LHCN-M2 (cell line): ENCODE data around the gene GLE1. TPM values are rescaled to one million over a fixed set of nuclear protein-coding genes. Genes with fewer than 3 reads are reported as not detected.
A peak's percentile ranks its signal among the peaks of the same experiment; 100 is the strongest.
"Not testable (repeated sequence)": the region's sequence is repeated elsewhere in the genome, so short reads cannot be mapped to it uniquely, and the experiment has no call there.

Experiments
- DNase-seq: peaks from one replicate; pipeline ENCODE4 v3.0.0-alpha.2; 2012; ENCODE audit warnings: low read depth
- total RNA-seq: library from RNA; depleted of rRNA; stranded (reverse); fragments of >200 nt; gene quantifications from 2 replicates; pipeline ENCODE4 v1.2.3, GENCODE V29; 2014

Gene GLE1
- total RNA-seq, 1 experiment from 2014 or later = 53.2 TPM

- DNase-seq = no peak
Observed at GRCh38 chr9:128551657-128552152, 47.2 kb downstream of the GLE1 start.

GRCh38 chr9:128552153-128552743 is 47.7 kb downstream of the GLE1 start, which contains the start of gene SPTAN1:
Gene SPTAN1 (plus strand): TSS chr9:128552587. CDS start chr9:128566741, 14,154 bp downstream.
- DNase-seq = peak; percentile 85

- no peak for DNase-seq
Observed at GRCh38 chr9:128552744-128553440, 48.4 kb downstream of the GLE1 start.

- peak; percentile 72 for DNase-seq
Observed at GRCh38 chr9:128553728-128554127, 49.2 kb downstream of the GLE1 start.

- DNase-seq = peak; percentile 94
Observed at GRCh38 chr9:128554155-128554862, 49.8 kb downstream of the GLE1 start.

- peak; percentile 53 for DNase-seq
Observed at GRCh38 chr9:128555180-128555721, 50.7 kb downstream of the GLE1 start.

GRCh38 chr9:128556276-128556675 is 51.8 kb downstream of the GLE1 start:
- DNase-seq = no peak

GRCh38 chr9:128556926-128557634 is 52.6 kb downstream of the GLE1 start:
- no peak for DNase-seq

GRCh38 chr9:128558431-128559310 is 54.2 kb downstream of the GLE1 start:
- peak; percentile 86 for DNase-seq

- DNase-seq = no peak
Observed at GRCh38 chr9:128565578-128565977, 61.1 kb downstream of the GLE1 start.

GRCh38 chr9:128568470-128569078 is 64.1 kb downstream of the GLE1 start:
- DNase-seq = peak; percentile 15

- peak; percentile 74 for DNase-seq
Observed at GRCh38 chr9:128575469-128575868, 71.0 kb downstream of the GLE1 start.

- peak; percentile 86 for DNase-seq
Observed at GRCh38 chr9:128575916-128576315, 71.4 kb downstream of the GLE1 start.

GRCh38 chr9:128577206-128577605 is 72.7 kb downstream of the GLE1 start:
- DNase-seq = no peak

GRCh38 chr9:128579194-128579593 is 74.7 kb downstream of the GLE1 start:
- no peak for DNase-seq

- DNase-seq = no peak
Observed at GRCh38 chr9:128580731-128581130, 76.2 kb downstream of the GLE1 start.

GRCh38 chr9:128585155-128585554 is 80.6 kb downstream of the GLE1 start:
- not testable (repeated sequence) for DNase-seq

- peak; percentile 14 for DNase-seq
Observed at GRCh38 chr9:128586934-128587333, 82.4 kb downstream of the GLE1 start.

GRCh38 chr9:128587453-128587852 is 82.9 kb downstream of the GLE1 start:
- no peak for DNase-seq
